Myocyte (in vitro differentiated cells): Measurements from ENCODE around the gene CEP41. TPM values are rescaled to one million over a fixed set of nuclear protein-coding genes. Genes with fewer than 3 reads are reported as not detected.
A peak's percentile ranks its signal among the peaks of the same experiment; 100 is the strongest.

Source experiments
- DNase-seq: peaks from one replicate; pipeline ENCODE4 v3.0.0-alpha.2; 2012; ENCODE audit warnings: low read depth
- polyA plus RNA-seq: library from polyadenylated mRNA; unstranded; fragments of >200 nt; gene quantifications from one replicate; pipeline ENCODE4 v1.2.1, GENCODE V29; 2012; ENCODE audit warnings: missing spikeins
- total RNA-seq: library from RNA; depleted of rRNA; stranded (reverse); fragments of >200 nt; gene quantifications from 2 replicates; pipeline ENCODE4 v1.2.3, GENCODE V29; 2014

The CEP41 gene
- 10.6 and 12.0 TPM in 2 replicates for total RNA-seq
- 16.3 TPM for polyA plus RNA-seq

DNA sequence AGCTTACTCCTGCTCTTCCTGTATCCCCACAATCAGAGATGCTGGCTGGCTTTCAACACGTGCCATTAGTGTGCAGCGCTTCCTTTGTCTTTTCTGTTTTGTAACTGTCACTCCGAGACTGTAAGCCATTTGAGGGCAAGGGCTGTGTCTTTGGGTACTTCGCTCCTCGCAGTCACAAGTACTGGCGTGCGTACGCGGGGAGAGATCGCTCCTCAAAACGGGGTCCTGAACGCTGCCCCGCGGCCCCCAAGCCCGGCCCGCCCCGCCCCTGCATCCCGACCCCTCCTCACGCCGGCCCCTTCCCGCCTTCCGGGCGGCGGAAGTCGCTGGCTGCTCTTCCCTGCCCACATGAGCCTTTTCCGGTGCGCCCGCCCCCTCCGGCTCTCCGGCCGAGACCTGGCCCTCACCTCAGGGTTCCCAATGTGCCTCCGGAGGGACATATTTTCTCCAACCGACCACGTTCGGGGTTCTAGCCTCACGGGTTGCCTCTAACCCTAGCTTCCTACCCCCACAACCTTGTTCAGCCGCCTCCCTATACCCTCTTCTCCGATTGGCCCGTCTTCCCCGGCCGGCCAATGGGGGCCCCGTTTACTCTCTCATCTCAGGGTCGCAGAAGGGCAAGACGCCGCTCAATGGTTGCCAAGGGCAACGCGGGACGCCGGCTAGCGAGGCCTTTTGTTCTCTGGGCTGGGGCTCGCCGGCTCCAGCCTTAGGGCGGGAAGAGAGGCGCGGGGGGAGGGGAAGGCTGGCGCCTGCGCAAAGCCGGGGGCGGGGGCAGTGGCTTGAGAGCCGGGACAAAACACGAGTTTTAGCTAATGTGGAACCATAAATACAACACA, at the start of gene CEP41:
CEP41 (minus strand) TSS at position 490 of the 839 bp plus-strand sequence; CDS start at position 440, 50 bp downstream.
- peak; percentile 100 for DNase-seq

DNA sequence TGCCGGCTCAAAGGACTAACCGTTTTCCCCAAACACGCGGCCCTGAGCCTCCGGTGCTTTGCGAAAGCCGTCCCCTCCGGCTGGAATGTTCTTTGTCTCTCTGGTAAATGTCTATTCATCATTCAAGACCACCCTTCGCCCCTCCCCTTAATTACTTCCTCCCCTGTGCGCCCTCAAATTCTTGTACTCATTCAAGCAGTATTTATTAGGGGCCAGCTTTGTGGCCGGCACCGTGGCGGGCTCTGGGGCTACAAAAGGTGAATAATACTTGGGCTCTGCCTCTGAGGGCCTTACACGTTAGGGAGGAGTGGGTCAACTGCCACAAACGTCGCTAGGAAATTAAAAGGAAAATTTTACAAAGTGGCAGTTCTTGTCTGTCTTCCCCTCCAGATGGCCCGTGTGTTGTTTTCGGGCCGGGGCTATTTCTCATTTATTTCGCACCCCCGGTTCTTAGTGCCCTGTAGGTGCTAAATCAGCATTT, 49.5 kb upstream of the CEP41 start:
- no peak for DNase-seq

DNA sequence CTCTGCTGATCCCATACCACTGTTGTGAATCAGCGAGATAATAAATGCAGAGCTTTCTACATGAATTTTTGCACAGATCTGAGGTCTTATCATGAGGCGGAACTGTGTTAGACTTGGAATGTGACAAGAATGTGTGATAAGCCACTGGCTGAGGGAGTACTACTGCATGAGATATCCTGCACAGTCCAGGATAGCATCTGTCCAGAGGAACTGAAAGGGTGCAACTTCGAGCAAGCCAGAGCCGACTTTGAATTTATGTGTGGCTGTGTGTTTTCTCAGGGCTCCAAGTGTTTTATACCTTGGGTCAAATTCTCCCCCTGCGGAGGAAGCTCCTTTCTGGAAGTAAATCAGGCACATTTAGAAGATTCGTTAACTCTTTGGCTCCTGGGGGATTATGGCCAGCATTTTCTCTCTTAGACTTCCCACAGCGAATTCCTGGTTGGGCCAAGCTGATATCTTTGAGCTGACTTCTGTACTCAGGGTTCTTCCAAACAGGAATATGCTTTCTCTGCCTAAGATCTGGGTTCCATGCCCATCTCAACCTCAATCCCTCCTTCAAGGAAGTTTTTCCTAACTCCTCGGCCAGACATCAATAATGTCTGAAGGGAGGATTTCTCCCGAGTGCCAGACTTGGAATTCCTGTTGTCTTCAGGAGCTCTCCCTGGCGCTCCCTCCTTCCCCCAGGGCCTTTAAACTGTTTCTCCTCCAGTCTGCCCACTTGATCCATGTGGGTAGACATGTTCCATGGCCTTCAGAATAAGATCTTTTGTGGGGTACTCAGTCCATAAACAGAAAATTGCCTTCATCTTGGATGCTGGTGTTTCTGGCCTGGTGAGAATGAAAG, 48.5 kb upstream of the CEP41 start:
- peak; percentile 36 for DNase-seq

DNA sequence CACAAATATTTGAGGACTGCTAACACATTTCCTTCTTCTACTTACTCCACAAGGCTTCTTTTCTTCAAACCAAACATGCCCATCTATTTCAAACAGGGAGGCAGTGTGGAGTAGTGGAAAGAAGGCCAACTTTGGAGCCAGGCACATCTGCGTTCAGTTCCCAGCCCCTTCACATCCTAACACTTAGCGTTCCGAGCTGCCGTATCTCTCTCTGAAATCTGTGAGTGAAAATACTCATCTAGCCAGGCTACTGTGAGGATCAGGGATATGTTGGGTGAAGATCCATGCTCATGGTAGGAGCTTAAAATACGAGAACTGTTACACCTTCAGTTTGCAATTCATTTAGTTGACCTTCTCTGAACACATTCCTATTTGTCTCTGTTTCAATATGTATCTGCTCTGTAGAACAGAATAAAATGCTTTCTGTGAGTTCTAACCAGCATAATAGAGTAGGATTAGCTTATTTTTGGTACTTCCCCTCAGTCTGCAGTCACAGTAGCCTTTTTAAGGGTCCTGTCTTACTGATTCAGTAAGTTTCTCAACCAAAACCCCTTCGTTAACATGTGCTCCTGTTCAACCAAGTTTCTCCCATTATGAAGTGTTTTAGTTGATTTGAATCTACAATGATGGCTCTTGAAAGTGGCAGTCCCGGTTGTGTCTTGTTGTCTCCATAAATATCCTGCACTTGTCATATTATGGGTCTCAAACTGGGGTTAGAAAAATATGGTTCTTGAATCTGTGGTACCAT, 47.8 kb upstream of the CEP41 start:
- DNase-seq: no peak

- DNase-seq: no peak
Observed at GRCh38 chr7:130486954-130487436, 46.2 kb upstream of the CEP41 start.

- DNase-seq: no peak
Observed at GRCh38 chr7:130486114-130486953, 45.5 kb upstream of the CEP41 start.

- no peak for DNase-seq
Observed at GRCh38 chr7:130485734-130486113, 44.9 kb upstream of the CEP41 start.

DNA sequence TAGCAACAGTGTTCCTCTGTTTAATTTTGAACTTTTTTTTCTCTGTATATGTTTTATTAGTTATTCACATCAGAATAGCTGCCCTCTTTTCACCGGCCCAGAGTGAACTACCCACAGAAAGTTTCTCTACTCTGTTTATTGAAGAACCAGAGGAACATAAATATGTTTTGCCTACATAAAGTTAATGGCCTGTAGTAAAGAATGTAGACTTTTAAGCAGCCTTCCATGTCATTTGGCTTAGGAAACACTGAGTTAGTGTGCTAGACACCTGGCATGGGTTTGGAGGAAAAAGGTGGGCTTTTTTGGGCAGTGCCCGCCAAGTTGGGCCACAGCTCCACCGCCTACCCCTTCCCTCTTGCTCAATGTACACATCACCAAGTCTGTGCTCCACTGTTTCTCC, 42.2 kb upstream of the CEP41 start:
- DNase-seq: no peak

GRCh38 chr7:130481898-130482297, 41.1 kb upstream of the CEP41 start:
- DNase-seq: peak; percentile 47

DNA sequence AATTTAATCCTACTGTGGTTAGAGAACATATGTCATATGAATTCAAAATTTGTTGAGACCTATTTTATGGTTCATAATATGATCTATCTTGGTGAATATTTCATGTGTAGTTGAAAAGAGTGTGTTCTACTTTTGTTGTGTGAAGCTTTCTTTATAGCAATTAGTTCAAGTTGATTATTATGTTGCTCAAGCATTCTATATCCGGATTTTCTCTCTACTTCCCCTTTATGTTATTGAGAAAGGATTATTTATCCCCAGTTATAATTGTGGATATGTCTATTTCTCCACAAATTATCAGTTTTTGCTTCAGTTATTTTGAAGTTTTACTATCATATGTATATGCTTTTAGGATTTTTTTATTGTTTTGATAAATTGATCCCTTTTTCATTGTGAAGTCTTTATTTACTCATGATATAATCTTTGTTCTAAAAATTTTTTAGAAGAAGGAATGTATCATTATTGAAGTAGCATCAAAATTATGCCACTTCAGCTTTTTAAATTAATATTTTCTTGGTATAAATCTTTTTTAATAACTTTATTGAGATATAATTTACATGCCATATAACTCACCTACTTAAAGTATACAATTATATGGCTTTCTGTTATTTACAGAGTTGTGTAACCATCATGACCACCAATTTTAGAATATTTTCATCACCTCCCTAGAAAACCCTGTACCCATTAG, 39.0 kb upstream of the CEP41 start:
- DNase-seq: no peak

- DNase-seq: no peak
Observed at GRCh38 chr7:130478991-130479390, 38.2 kb upstream of the CEP41 start.

DNA sequence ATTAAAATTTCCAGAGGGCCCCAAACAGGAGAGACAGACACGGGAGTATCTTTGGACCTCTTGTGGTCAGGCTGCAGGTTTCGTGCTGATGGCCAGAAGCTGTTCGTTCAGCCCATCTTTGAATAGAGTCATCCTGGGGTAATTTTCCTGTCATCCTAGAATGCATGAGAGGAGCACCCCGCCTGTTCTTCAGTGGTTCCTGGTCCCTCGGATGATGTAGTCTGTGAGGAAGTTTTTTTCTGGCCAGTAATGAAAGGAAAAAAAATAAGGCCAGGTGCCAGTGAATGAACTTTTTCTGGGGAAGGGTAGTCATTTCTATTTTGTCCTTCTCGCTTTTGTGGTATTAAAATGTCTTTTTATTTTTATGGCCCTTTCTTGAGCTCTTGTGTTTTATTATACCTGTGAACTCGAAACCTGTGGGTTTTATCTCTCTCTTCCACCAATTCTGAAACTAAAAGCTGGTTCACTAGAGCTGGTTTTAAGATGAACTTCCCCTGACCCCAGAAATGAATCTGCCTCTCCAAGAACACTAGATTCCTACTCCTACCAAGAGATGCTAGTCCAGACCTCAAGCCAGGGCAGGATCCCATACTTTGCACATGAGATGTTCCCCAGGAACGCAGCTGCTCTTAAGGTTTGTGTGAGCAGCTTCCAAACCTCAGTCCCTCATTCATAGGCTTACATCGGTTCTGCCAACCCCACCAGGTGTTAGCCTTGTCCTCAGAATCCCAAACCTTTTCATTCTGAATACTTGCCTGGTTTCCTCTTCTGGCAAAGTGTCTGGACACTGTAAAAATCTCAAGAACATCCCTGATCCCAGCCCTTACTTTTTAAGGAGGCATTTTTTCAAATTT, 35.7 kb upstream of the CEP41 start:
- peak; percentile 83 for DNase-seq

- DNase-seq: no peak
Observed at GRCh38 chr7:130475776-130476175, 35.0 kb upstream of the CEP41 start.

GRCh38 chr7:130473876-130474275, 33.1 kb upstream of the CEP41 start:
- DNase-seq: no peak

GRCh38 chr7:130473289-130473688, 32.5 kb upstream of the CEP41 start:
- DNase-seq: no peak

- DNase-seq: no peak
Observed at GRCh38 chr7:130471974-130472373, 31.2 kb upstream of the CEP41 start.

- no peak for DNase-seq
Observed at GRCh38 chr7:130468612-130469011, 27.8 kb upstream of the CEP41 start.

GRCh38 chr7:130463553-130464434, 23.0 kb upstream of the CEP41 start:
- DNase-seq: peak; percentile 35
